Skin of body (tissue), 2 donors: Measurements from ENCODE around the gene PSMD7. TPM values are rescaled to one million over a fixed set of nuclear protein-coding genes. Genes with fewer than 3 reads are reported as not detected.
"Not testable (repeated sequence)": the region's sequence is repeated elsewhere in the genome, so short reads cannot be mapped to it uniquely, and the experiment has no call there.

Source experiments
- DNase-seq: peaks from one replicate; lab custom pipeline; 2025; lab: John Stamatoyannopoulos, UW
- total RNA-seq: library from RNA; depleted of rRNA; stranded (reverse); fragments of >200 nt; gene quantifications from one replicate; pipeline ENCODE4 v1.2.3, GENCODE V29; 2014

PSMD7 gene
- total RNA-seq, 1 donor from 2014 or later, result 49.2 TPM

- no peak for DNase-seq
These were observed 546 bp upstream of the PSMD7 start for GRCh38 chr16:74296104-74296431.

GRCh38 chr16:74297145-74297665 is 591 bp downstream of the PSMD7 start:
- no peak for DNase-seq

- no peak for DNase-seq
These were observed 1.5 kb downstream of the PSMD7 start for GRCh38 chr16:74298104-74298503.

- no peak for DNase-seq
These were observed 5.7 kb downstream of the PSMD7 start for GRCh38 chr16:74302341-74302740.

- no peak for DNase-seq
These were observed 7.7 kb downstream of the PSMD7 start for GRCh38 chr16:74304164-74304834.

- no peak for DNase-seq
These were observed 8.2 kb downstream of the PSMD7 start for GRCh38 chr16:74304835-74305176.

GRCh38 chr16:74305281-74305680 is 8.7 kb downstream of the PSMD7 start:
- DNase-seq, result no peak

- DNase-seq, result no peak
These were observed 9.6 kb downstream of the PSMD7 start for GRCh38 chr16:74305978-74306784.

GRCh38 chr16:74307383-74307782 is 10.8 kb downstream of the PSMD7 start:
- DNase-seq, result no peak

GRCh38 chr16:74309789-74310781 is 13.5 kb downstream of the PSMD7 start:
- peak; percentile 34 for DNase-seq

GRCh38 chr16:74315059-74315458 is 18.4 kb downstream of the PSMD7 start:
- no peak for DNase-seq

- DNase-seq, result no peak
These were observed 24.1 kb downstream of the PSMD7 start for GRCh38 chr16:74320707-74321106.

GRCh38 chr16:74321356-74321755 is 24.7 kb downstream of the PSMD7 start:
- no peak for DNase-seq

GRCh38 chr16:74322301-74322710 is 25.7 kb downstream of the PSMD7 start:
- no peak for DNase-seq

GRCh38 chr16:74324777-74325176 is 28.2 kb downstream of the PSMD7 start:
- not testable (repeated sequence) for DNase-seq

- no peak for DNase-seq
These were observed 29.0 kb downstream of the PSMD7 start for GRCh38 chr16:74325641-74326040.

- not testable (repeated sequence) for DNase-seq
These were observed 31.7 kb downstream of the PSMD7 start for GRCh38 chr16:74328346-74328745.

GRCh38 chr16:74332469-74332868 is 35.9 kb downstream of the PSMD7 start:
- DNase-seq, result not testable (repeated sequence)

- DNase-seq, result not testable (repeated sequence)
These were observed 40.9 kb downstream of the PSMD7 start for GRCh38 chr16:74337506-74337905.

GRCh38 chr16:74339226-74339625 is 42.6 kb downstream of the PSMD7 start:
- DNase-seq, result not testable (repeated sequence)

GRCh38 chr16:74353038-74353437 is 56.4 kb downstream of the PSMD7 start:
- DNase-seq, result not testable (repeated sequence)
